Aorta (tissue), 5 donors: ENCODE results near the gene NABP1. TPM values are rescaled to one million over a fixed set of nuclear protein-coding genes. Genes with fewer than 3 reads are reported as not detected.

Source experiments
- ATAC-seq: fragments of 200-7000 bp; cut with Tn5 transposase; one replicate; pipeline ENCODE4 v1.9.1; 2022; ENCODE audit warnings: moderate library complexity; ENCODE audit not compliant: low FRiP score
- DNase-seq, 2 donors: peaks; one replicate each; pipeline ENCODE4 v3.0.0-alpha.2; 2020
- H3K27ac ChIP-seq, 2 donors: one replicate each; pipeline ENCODE4 v1.5.1; 2013; ENCODE audit warnings: low read length in 2 of 2, mild to moderate bottlenecking in 2 of 2, moderate library complexity in 2 of 2, control low read depth in 1 of 2, inconsistent platforms in 1 of 2, low read depth in 1 of 2
- H3K27me3 ChIP-seq, 2 donors: one replicate each; pipeline ENCODE4 v1.6.1; 2013; ENCODE audit warnings: control low read depth in 1 of 2, low read length in 1 of 2, mild to moderate bottlenecking in 1 of 2, moderate library complexity in 1 of 2; ENCODE audit not compliant: insufficient read depth in 2 of 2, control insufficient read depth in 1 of 2
- H3K36me3 ChIP-seq, 2 donors: one replicate each; pipeline ENCODE4 v1.6.1; 2013; ENCODE audit warnings: control low read depth in 1 of 2, low read length in 1 of 2, mild to moderate bottlenecking in 1 of 2; ENCODE audit not compliant: insufficient read depth in 2 of 2, control insufficient read depth in 1 of 2
- H3K4me1 ChIP-seq, 2 donors: one replicate each; pipeline ENCODE4 v1.6.1; 2013; ENCODE audit warnings: low read length in 2 of 2, control low read depth in 1 of 2, mild to moderate bottlenecking in 1 of 2, moderate library complexity in 1 of 2; ENCODE audit not compliant: insufficient read depth in 2 of 2, control insufficient read depth in 1 of 2
- H3K4me3 ChIP-seq, 2 donors: one replicate each; pipeline ENCODE4 v1.5.1; 2013; ENCODE audit warnings: low read length in 2 of 2, control low read depth in 1 of 2, mild to moderate bottlenecking in 1 of 2
- H3K9me3 ChIP-seq: one replicate; pipeline ENCODE4 v1.6.1; 2013; ENCODE audit warnings: mild to moderate bottlenecking, low read length; ENCODE audit not compliant: control insufficient read depth
- WGBS, 2 donors: extraction: QIAGEN DNeasy Blood & Tissue Kit; methylation state at CpG; one replicate each; pipeline ENCODE4 v1.1.7; 2013; 5-methylcytosine and 5-hydroxymethylcytosine counted together
- intact Hi-C, 2 donors: fragments of 100-400 bp; cut with DNase I; formaldehyde crosslinking; loops; one replicate each; pipeline versions ENCODE4 v1.14.2 to v1.15.0; 2022
- long read RNA-seq, 2 donors: library from polyadenylated mRNA; unstranded; transcript quantifications; one replicate each; pipeline ENCODE4 v2.0.0, GENCODE V29; 2020 to 2021
- polyA plus RNA-seq, 2 donors: library from polyadenylated mRNA; stranded (reverse); fragments of 200-250 nt; gene quantifications; one replicate each; pipeline ENCODE4 v1.2.3, GENCODE V29; 2013
- total RNA-seq, 2 donors: library from RNA; stranded (reverse); fragmentation: NEBNext Ultra II Directional; extraction: Animal tissue kit (Norgen Biotek cat#: 25700); gene quantifications; one replicate each; pipeline ENCODE4 v1.2.1, GENCODE V29; 2021
- donor health status: healthy with polysubstance abuse.
- donor health status: Bipolar disorder and iron deficiency.
- donor health status: DM: no; HTN: no; CAD: no.
- donor health status: DM: no; HTN: no; CAD: no.
- donor health status: DM: yes; HTN: yes; CAD: no.

NABP1 gene
- total RNA-seq (10 to 100 TPM; 71.8 to 74.4 TPM), polyA plus RNA-seq (1 to 10 TPM; 5.7 to 6.0 TPM)
- long read RNA-seq, donor 1, full-length matches to known transcripts = 37 of 54 reads
- long read RNA-seq, donor 1, partial matches to known transcripts = 9 of 54 reads
- long read RNA-seq, donor 1, other reads (novel, unspliced or antisense) = 8 of 54 reads
- long read RNA-seq, donor 2, partial matches to known transcripts = 7 of 19 reads
- long read RNA-seq, donor 2, other reads (novel, unspliced or antisense) = 7 of 19 reads

- peak within 1 kb of the TSS; percentile 94 to 99 for H3K27ac ChIP-seq
- peaks cover 0 to 2% of the 10 kb centered on the region in 2 donors for H3K36me3 ChIP-seq
- 0% methylated on average over 56 to 66 of the region's 66 CpGs for WGBS, 2 donors
- peak; percentile 99 for ATAC-seq
- H3K4me1 ChIP-seq = no peaks in the 10 kb centered on the region
- H3K4me3 ChIP-seq = peak within 1 kb of the TSS; percentile 51 to 74
- no peaks in the 10 kb centered on the region for H3K9me3 ChIP-seq
- peaks cover 0 to 1% of the 10 kb centered on the region in 2 donors for H3K27me3 ChIP-seq
- intact Hi-C loops = no loop called here
- DNase-seq = peak; percentile 99 to 100
Observed at GRCh38 chr2:191677646-191678436, at the start of gene NABP1. NABP1 (plus strand) TSS chr2:191678136; CDS start chr2:191678615, 479 bp downstream.

- no peak for ATAC-seq
- intact Hi-C loops = no loop called here
- DNase-seq = no peak
- H3K27me3 ChIP-seq = no peaks in the 10 kb centered on the region
- H3K4me1 ChIP-seq = no peaks in the 10 kb centered on the region
- H3K4me3 ChIP-seq = no peak overlapping the region
- no peaks in the 10 kb centered on the region for H3K36me3 ChIP-seq
- H3K9me3 ChIP-seq = no peaks in the 10 kb centered on the region
- no peak overlapping the region for H3K27ac ChIP-seq
- 79 to 81% methylated on average over 7 of the region's 7 CpGs for WGBS, 2 donors
Observed at GRCh38 chr2:191629001-191629453, 48.9 kb upstream of the NABP1 start.

GRCh38 chr2:191629976-191630712 is 47.8 kb upstream of the NABP1 start:
- Histone ChIP-seq H3K27me3 (no peaks in the 10 kb centered on the region), H3K4me1 (no peaks in the 10 kb centered on the region), H3K36me3 (no peaks in the 10 kb centered on the region), H3K9me3 (no peaks in the 10 kb centered on the region), H3K27ac (no peak overlapping the region), H3K4me3 (no peak overlapping the region)
- WGBS, 2 donors = 85 to 86% methylated on average over 1 of the region's 1 CpG
- intact Hi-C loops = no loop called here
- ATAC-seq = no peak
- no peak for DNase-seq

- no peaks in the 10 kb centered on the region for H3K27me3 ChIP-seq
- intact Hi-C loops = no loop called here
- no peak for ATAC-seq
- H3K27ac ChIP-seq = no peak overlapping the region
- H3K4me3 ChIP-seq = no peak overlapping the region
- peaks cover 0 to 4% of the 10 kb centered on the region in 2 donors for H3K4me1 ChIP-seq
- 85 to 92% methylated on average over 1 of the region's 1 CpG for WGBS, 2 donors
- no peaks in the 10 kb centered on the region for H3K9me3 ChIP-seq
- no peaks in the 10 kb centered on the region for H3K36me3 ChIP-seq
- DNase-seq = peak in 1 of 2 donors; percentile 54
Observed at GRCh38 chr2:191631754-191632153, 46.2 kb upstream of the NABP1 start.

GRCh38 chr2:191632426-191632825 is 45.5 kb upstream of the NABP1 start:
- Histone ChIP-seq H3K27me3 (no peaks in the 10 kb centered on the region), H3K4me1 (peaks cover 0 to 4% of the 10 kb centered on the region in 2 donors), H3K9me3 (no peaks in the 10 kb centered on the region), H3K4me3 (no peak overlapping the region), H3K36me3 (no peaks in the 10 kb centered on the region), H3K27ac (no peak overlapping the region)
- intact Hi-C loops = no loop called here
- ATAC-seq = no peak
- WGBS, 2 donors = 98 to 100% methylated on average over 3 of the region's 3 CpGs
- DNase-seq = no peak

- Histone ChIP-seq H3K4me3 (no peak overlapping the region), H3K27ac (no peak overlapping the region), H3K4me1 (peaks cover 0 to 4% of the 10 kb centered on the region in 2 donors), H3K9me3 (no peaks in the 10 kb centered on the region), H3K36me3 (no peaks in the 10 kb centered on the region), H3K27me3 (no peaks in the 10 kb centered on the region)
- 95 to 98% methylated on average over 1 of the region's 1 CpG for WGBS, 2 donors
- intact Hi-C loops = no loop called here
- DNase-seq = no peak
- ATAC-seq = no peak
Observed at GRCh38 chr2:191634791-191635190, 43.1 kb upstream of the NABP1 start.

GRCh38 chr2:191635333-191636234 is 42.4 kb upstream of the NABP1 start:
- intact Hi-C loops = no loop called here

GRCh38 chr2:191636235-191636543 is 41.7 kb upstream of the NABP1 start:
- Histone ChIP-seq H3K36me3 (no peaks in the 10 kb centered on the region), H3K27me3 (no peaks in the 10 kb centered on the region), H3K4me1 (peaks cover 0 to 4% of the 10 kb centered on the region in 2 donors), H3K27ac (peak overlapping the region in 1 of 2 donors; percentile 43), H3K4me3 (no peak overlapping the region), H3K9me3 (no peaks in the 10 kb centered on the region)
- intact Hi-C loops = no loop called here
- no peak for ATAC-seq
- no peak for DNase-seq

More at GRCh38 chr2:191635333-191636234, 42.4 kb upstream of the NABP1 start:
- Histone ChIP-seq H3K27ac (no peak overlapping the region), H3K4me3 (no peak overlapping the region), H3K9me3 (no peaks in the 10 kb centered on the region), H3K4me1 (peaks cover 0 to 4% of the 10 kb centered on the region in 2 donors), H3K27me3 (no peaks in the 10 kb centered on the region), H3K36me3 (no peaks in the 10 kb centered on the region)
- ATAC-seq (no peak), DNase-seq (no peak)
- 17 to 23% methylated on average over 5 of the region's 5 CpGs for WGBS, 2 donors
